GM23338 (cell line): ENCODE results near the gene KIRREL3.

Source experiments
- EZH2 ChIP-seq: fragments of 200-600 bp; sonication (generic); IDR thresholded peaks from one replicate; pipeline ENCODE4 v1.8.0; 2017; ENCODE audit warnings: antibody characterized with exemption, mild to moderate bottlenecking, low read depth; ENCODE audit not compliant: unreplicated experiment
- POLR2AphosphoS5 ChIP-seq: IDR thresholded peaks from 2 replicates; pipeline ENCODE4 v1.6.1; 2016; ENCODE audit warnings: antibody characterized with exemption, low read depth
- TF ChIP-seq, protein P1 (sequence below), 2 experiments: fragments of 200-600 bp in 1 of 2; sonication (generic) in 1 of 2; conservative IDR thresholded peaks; 2 replicates each; pipeline versions ENCODE4 v1.5.1 to v1.6.1; 2016 to 2017; ENCODE audit warnings: antibody characterized with exemption in 2 of 2, low read depth in 2 of 2, mild to moderate bottlenecking in 2 of 2, moderate library complexity in 1 of 2

DNA sequence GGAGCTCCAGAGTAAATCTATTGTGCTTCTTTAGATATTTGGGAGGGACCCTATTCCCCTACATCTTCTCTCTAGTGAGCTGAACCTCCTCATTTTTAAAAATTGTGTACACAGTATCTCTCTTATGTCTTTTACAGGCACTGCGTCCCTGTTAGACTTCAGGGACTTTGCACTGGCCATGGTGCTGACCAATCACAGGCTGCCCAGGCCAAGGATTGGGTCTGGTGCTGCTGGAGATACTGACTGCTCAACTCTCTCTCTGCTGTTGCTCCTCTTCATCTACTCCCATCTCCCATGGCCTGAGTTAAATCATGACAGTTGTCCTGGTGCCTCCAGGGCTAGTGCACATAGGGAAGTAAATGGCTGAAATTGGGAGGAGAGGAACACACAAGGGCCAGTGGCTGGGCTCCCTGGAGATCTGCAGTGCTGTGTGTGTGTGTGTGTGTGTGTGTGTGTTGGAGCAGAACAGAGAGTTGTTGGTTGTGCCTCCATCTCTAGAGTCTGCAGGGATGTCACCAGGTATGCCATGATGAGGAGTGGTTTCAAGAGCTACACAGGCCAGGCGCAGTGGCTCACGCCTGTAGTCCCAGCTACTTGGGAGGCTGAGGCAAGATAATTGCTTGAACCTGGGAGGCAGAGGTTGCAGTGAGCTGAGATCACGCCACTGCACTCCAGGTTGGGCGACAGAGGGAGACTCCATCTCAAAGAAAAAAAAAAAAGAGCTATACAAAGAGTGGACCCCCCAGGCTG is 489.8 kb downstream of the KIRREL3 start:
- TF ChIP-seq, protein P1, sequence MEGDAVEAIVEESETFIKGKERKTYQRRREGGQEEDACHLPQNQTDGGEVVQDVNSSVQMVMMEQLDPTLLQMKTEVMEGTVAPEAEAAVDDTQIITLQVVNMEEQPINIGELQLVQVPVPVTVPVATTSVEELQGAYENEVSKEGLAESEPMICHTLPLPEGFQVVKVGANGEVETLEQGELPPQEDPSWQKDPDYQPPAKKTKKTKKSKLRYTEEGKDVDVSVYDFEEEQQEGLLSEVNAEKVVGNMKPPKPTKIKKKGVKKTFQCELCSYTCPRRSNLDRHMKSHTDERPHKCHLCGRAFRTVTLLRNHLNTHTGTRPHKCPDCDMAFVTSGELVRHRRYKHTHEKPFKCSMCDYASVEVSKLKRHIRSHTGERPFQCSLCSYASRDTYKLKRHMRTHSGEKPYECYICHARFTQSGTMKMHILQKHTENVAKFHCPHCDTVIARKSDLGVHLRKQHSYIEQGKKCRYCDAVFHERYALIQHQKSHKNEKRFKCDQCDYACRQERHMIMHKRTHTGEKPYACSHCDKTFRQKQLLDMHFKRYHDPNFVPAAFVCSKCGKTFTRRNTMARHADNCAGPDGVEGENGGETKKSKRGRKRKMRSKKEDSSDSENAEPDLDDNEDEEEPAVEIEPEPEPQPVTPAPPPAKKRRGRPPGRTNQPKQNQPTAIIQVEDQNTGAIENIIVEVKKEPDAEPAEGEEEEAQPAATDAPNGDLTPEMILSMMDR (conservative IDR thresholded peaks at IDR 0.05; ENCODE audit: low read depth in 2 of 2): no peak
- TF ChIP-seq EZH2: no peak
- TF ChIP-seq POLR2AphosphoS5: no peak
